ENCODE data around the gene MARCHF9. TPM values are rescaled to one million over a fixed set of nuclear protein-coding genes. Genes with fewer than 3 reads are reported as not detected.
"Not testable (repeated sequence)": the region's sequence is repeated elsewhere in the genome, so short reads cannot be mapped to it uniquely, and the experiment has no call there.

The MARCHF9 gene
- total and polyA plus RNA-seq, 9 donors = 5.0 to 15.2 (median 7.7) TPM

DNA sequence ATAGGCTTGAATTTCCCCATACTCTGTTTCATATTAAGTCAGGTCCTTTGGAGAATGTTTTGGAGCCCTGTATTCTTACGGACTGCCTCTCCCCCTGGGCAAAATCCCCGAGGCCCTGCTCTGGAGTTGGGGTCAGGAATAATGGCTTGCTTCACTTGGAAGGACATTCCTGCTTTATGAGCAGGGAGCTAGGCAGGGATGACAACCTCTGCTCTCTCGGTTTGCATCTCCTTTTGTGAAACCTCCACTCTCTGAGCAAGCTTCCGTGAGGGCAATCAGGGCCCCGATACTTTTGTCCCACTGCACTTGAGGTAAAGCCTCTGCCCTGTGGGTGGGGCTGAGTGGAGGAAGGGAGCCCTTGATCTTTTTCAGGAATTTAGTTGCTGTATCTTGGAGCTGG is 41.7 kb upstream of the MARCHF9 start:
- Histone ChIP-seq H3K27ac (no peak overlapping the region), H3K27me3 (no peaks in the 10 kb centered on the region), H3K9me3 (no peaks in the 10 kb centered on the region), H3K36me3 (no peaks in the 10 kb centered on the region), H3K4me3 (no peak overlapping the region), H3K4me1 (ENCODE audit: insufficient read depth) (no peaks in the 10 kb centered on the region)
- 90 to 93% (median 91%) methylated on average over 5 of the region's 5 CpGs for WGBS, 3 donors
- no peak for TF ChIP-seq POLR2A (IDR thresholded peaks at IDR 0.05)
- no peak for TF ChIP-seq EP300 (IDR thresholded peaks at IDR 0.05)
- no peak for TF ChIP-seq CTCF (IDR thresholded peaks at IDR 0.05)
- intact Hi-C loops (cut with DNase I) = no loop called here
- no peak for DNase-seq

DNA sequence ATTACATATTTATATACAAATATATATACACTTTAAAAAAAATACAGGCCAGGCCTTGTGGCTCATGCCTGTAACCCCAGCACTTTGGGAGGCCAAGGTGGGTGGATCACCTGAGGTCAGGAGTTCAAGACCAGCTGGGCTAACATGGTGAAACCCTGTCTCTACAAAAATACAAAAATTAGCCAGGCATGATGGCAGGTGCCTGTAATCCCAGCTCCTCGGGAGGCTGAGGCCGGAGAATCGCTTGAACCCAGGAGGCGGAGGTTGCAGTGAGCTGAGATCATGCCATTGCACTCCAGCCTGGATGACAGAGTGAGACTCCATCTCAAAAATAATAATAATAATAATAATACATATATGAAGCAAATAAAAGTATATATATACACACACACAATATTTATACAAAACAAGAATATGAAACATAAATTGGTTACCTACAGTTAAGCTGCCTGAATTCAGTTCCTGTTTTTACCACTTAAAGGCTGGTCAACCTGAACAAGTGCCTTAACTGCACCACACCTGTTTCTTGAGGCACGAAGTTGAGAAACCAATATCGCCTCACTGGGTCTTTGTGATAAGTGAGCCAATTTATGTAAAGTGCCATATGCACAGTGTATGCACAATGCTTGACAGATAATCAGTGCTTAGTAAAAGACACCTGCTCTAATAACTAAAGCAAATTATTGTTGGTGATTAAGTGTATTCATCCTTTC is 39.7 kb upstream of the MARCHF9 start:
- H3K27me3 ChIP-seq; H3K27ac ChIP-seq; H3K9me3 ChIP-seq; intact Hi-C loops (cut with DNase I); DNase-seq; H3K4me3 ChIP-seq; H3K36me3 ChIP-seq; H3K4me1 ChIP-seq (ENCODE audit: insufficient read depth): not testable (repeated sequence)
- WGBS, 3 donors = 91 to 96% (median 94%) methylated on average over 6 of the region's 6 CpGs

GRCh38 chr12:57715786-57716185 is 39.1 kb upstream of the MARCHF9 start:
- no peaks in the 10 kb centered on the region for H3K36me3 ChIP-seq
- no peak for DNase-seq
- TF ChIP-seq EP300 (IDR thresholded peaks at IDR 0.05) (no peak), POLR2A (IDR thresholded peaks at IDR 0.05) (no peak), CTCF (IDR thresholded peaks at IDR 0.05) (no peak)

DNA sequence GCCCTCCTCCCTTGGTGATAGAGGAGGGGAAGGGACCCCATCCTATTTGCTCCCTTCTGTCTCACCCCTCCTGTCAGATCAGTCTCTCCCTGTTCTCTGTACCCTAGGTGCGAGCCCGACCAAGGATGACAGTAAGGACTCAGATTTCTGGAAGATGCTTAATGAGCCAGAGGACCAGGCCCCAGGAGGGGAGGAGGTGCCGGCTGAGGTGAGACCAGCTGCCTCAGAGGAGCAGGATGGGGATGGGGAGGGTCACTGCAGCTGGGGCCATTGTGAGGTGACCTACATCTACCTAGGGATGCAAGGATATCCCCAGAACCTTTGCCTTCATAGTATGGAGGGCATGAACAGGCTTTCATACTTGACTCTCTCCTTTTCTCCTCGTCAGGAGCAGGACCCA is 38.6 kb upstream of the MARCHF9 start:
- DNase-seq = no peak
- intact Hi-C loops (cut with DNase I) = no loop called here
- WGBS, 3 donors = 91 to 96% (median 93%) methylated on average over 4 of the region's 4 CpGs

More at GRCh38 chr12:57715786-57716185, 39.1 kb upstream of the MARCHF9 start:
- intact Hi-C loops (cut with DNase I) = no loop called here
- WGBS, 3 donors = 92 to 94% (median 92%) methylated on average over 12 of the region's 12 CpGs
- Histone ChIP-seq H3K9me3 (no peaks in the 10 kb centered on the region), H3K27me3 (no peaks in the 10 kb centered on the region), H3K27ac (no peak overlapping the region), H3K4me3 (no peak overlapping the region), H3K4me1 (ENCODE audit: insufficient read depth) (no peaks in the 10 kb centered on the region)

More for the DNA sequence above, 38.6 kb upstream of the MARCHF9 start:
- H3K4me1 ChIP-seq (ENCODE audit: insufficient read depth) = no peaks in the 10 kb centered on the region
- H3K36me3 ChIP-seq = no peaks in the 10 kb centered on the region
- H3K4me3 ChIP-seq = no peak overlapping the region
- no peak for TF ChIP-seq EP300 (IDR thresholded peaks at IDR 0.05)
- no peak for TF ChIP-seq POLR2A (IDR thresholded peaks at IDR 0.05)
- no peak for TF ChIP-seq CTCF (IDR thresholded peaks at IDR 0.05)
- no peaks in the 10 kb centered on the region for H3K27me3 ChIP-seq
- no peak overlapping the region for H3K27ac ChIP-seq
- no peaks in the 10 kb centered on the region for H3K9me3 ChIP-seq

Measured in ovary (tissue), 9 donors.